ENCODE results near the gene OR5AU1.

Gene OR5AU1

DNA sequence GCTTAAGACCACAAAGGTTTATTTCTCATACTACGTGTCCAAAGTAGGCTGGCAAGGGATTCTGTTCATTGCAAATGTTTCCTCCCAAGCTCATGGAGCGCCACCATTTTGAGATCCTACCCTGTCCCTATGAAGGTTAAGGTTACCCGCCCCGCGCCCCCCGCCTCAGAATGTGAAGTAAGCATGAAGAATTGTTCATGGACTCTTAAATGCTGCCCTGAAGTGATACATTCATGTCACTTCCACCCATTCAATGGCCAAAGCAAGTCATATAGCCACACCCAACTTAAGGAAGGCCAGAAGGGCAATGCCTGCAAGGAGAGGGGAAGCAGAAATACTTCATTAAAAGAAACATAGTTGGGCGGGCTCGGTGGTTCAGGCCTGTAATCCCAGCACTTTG is 50.8 kb downstream of the OR5AU1 start:
- TF ChIP-seq, protein P1, sequence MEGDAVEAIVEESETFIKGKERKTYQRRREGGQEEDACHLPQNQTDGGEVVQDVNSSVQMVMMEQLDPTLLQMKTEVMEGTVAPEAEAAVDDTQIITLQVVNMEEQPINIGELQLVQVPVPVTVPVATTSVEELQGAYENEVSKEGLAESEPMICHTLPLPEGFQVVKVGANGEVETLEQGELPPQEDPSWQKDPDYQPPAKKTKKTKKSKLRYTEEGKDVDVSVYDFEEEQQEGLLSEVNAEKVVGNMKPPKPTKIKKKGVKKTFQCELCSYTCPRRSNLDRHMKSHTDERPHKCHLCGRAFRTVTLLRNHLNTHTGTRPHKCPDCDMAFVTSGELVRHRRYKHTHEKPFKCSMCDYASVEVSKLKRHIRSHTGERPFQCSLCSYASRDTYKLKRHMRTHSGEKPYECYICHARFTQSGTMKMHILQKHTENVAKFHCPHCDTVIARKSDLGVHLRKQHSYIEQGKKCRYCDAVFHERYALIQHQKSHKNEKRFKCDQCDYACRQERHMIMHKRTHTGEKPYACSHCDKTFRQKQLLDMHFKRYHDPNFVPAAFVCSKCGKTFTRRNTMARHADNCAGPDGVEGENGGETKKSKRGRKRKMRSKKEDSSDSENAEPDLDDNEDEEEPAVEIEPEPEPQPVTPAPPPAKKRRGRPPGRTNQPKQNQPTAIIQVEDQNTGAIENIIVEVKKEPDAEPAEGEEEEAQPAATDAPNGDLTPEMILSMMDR (IDR thresholded peaks at IDR 0.05; ENCODE audit: low read depth, low read length) = no peak
- no peak overlapping the region for H3K4me3 ChIP-seq (ENCODE audit: low read depth, low read length)

Measured in WI38 (cell line).